Activated T-cell treated with anti-CD3 and anti-CD28 coated beads, Interleukin-2, amount 50 U/mL, for 72 hours (primary cell): Measurements from ENCODE around the gene ZNF2. TPM values are rescaled to one million over a fixed set of nuclear protein-coding genes. Genes with fewer than 3 reads are reported as not detected.

Source experiments
- ATAC-seq, 2 donors: fragments of 150-1000 bp; cut with Tn5 transposase; replicated peaks in 1 of 2; 2 replicates each; pipeline ENCODE4 v1.10.0; 2021; ENCODE audit warnings: moderate library complexity in 2 of 2, mild to moderate bottlenecking in 1 of 2
- DNase-seq, 2 donors: peaks; one replicate each; pipeline ENCODE4 v3.0.0; 2021 to 2022; ENCODE audit warnings: mixed read lengths in 1 of 2
- H3K27ac Mint-ChIP-seq: one replicate; pipeline ENCODE4 v1.8.0; 2022; ENCODE audit warnings: mild to moderate bottlenecking, moderate library complexity, mixed read lengths
- H3K27me3 Mint-ChIP-seq: one replicate; pipeline ENCODE4 v1.8.0; 2022; ENCODE audit warnings: low read depth, mixed read lengths
- H3K36me3 Mint-ChIP-seq, 2 donors: one replicate each; pipeline ENCODE4 v1.8.0; 2022; ENCODE audit warnings: mixed read lengths in 2 of 2, mild to moderate bottlenecking in 1 of 2; ENCODE audit not compliant: insufficient read depth in 2 of 2
- H3K4me1 Mint-ChIP-seq: one replicate; pipeline ENCODE4 v1.8.0; 2022; ENCODE audit warnings: low read depth, mixed read lengths
- H3K4me3 Mint-ChIP-seq, 2 donors: one replicate each; pipeline ENCODE4 v1.8.0; 2022; ENCODE audit warnings: mild to moderate bottlenecking in 2 of 2, mixed read lengths in 2 of 2, moderate library complexity in 2 of 2
- H3K9me3 Mint-ChIP-seq, 2 donors: one replicate each; pipeline ENCODE4 v1.8.0; 2022; ENCODE audit warnings: mixed read lengths in 2 of 2
- total RNA-seq, 2 donors: library from RNA; stranded (reverse); gene quantifications; one replicate each; pipeline ENCODE4 v1.2.3, GENCODE V29; 2022

The ZNF2 gene
- total RNA-seq, 2 donors from 2014 or later = 3.0 to 4.7 TPM

- no peaks in the 10 kb centered on the region for H3K27me3 Mint-ChIP-seq
- DNase-seq (no peak), ATAC-seq (no peak)
- peaks cover 61 to 88% of the 10 kb centered on the region in 2 donors for H3K36me3 Mint-ChIP-seq
- no peak overlapping the region for H3K27ac Mint-ChIP-seq
- H3K4me1 Mint-ChIP-seq = no peaks in the 10 kb centered on the region
- no peak overlapping the region for H3K4me3 Mint-ChIP-seq
- H3K9me3 Mint-ChIP-seq = peaks cover 37 to 51% of the 10 kb centered on the region in 2 donors
Measured at GRCh38 chr2:95215018-95215612, 49.5 kb downstream of the ZNF2 start.

DNA sequence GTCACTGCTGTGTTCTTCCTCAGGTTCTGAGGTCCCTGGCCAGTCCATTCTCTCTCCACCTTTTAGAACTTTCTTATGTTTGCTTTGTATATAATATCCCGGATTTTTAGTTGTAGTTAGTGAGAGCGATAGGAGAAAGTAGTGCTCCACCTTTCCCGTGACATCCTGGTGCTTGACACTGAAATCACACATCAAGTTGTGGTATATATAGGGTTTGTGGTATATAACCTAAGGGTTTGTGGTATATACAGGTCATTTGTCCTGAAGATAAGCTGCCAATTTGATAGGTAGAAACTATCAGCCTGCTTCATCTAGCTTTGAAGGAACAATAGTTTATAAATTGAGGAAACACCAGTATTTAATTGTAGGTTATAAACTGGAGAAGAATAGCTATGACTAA, 54.8 kb downstream of the ZNF2 start:
- peaks cover 33% of the 10 kb centered on the region in 2 donors for H3K9me3 Mint-ChIP-seq
- H3K4me1 Mint-ChIP-seq = no peaks in the 10 kb centered on the region
- no peak overlapping the region for H3K4me3 Mint-ChIP-seq
- DNase-seq = no peak
- no peaks in the 10 kb centered on the region for H3K27me3 Mint-ChIP-seq
- no peak overlapping the region for H3K27ac Mint-ChIP-seq
- no peak for ATAC-seq
- peaks cover 40 to 68% of the 10 kb centered on the region in 2 donors for H3K36me3 Mint-ChIP-seq

GRCh38 chr2:95225658-95226057, 60.0 kb downstream of the ZNF2 start:
- no peaks in the 10 kb centered on the region for H3K4me1 Mint-ChIP-seq
- no peak for DNase-seq
- H3K4me3 Mint-ChIP-seq = no peak overlapping the region
- no peaks in the 10 kb centered on the region for H3K27me3 Mint-ChIP-seq
- H3K27ac Mint-ChIP-seq = no peak overlapping the region
- ATAC-seq = no peak
- peaks cover 15 to 34% of the 10 kb centered on the region in 2 donors for H3K36me3 Mint-ChIP-seq
- peaks cover 14 to 16% of the 10 kb centered on the region in 2 donors for H3K9me3 Mint-ChIP-seq

- Mint-ChIP-seq H3K4me3 (no peak overlapping the region), H3K36me3 (peaks cover 6 to 10% of the 10 kb centered on the region in 2 donors), H3K4me1 (no peaks in the 10 kb centered on the region), H3K27ac (no peak overlapping the region), H3K9me3 (peaks cover 7 to 15% of the 10 kb centered on the region in 2 donors), H3K27me3 (no peaks in the 10 kb centered on the region)
- ATAC-seq = no peak
- peak; percentile 29 to 31 for DNase-seq
Measured at GRCh38 chr2:95231723-95232122, 66.1 kb downstream of the ZNF2 start.

GRCh38 chr2:95232232-95232631, 66.6 kb downstream of the ZNF2 start:
- H3K27me3 Mint-ChIP-seq = no peaks in the 10 kb centered on the region
- no peak overlapping the region for H3K27ac Mint-ChIP-seq
- peaks cover 5 to 15% of the 10 kb centered on the region in 2 donors for H3K9me3 Mint-ChIP-seq
- no peaks in the 10 kb centered on the region for H3K4me1 Mint-ChIP-seq
- DNase-seq (no peak), ATAC-seq (no peak)
- H3K36me3 Mint-ChIP-seq = peaks cover 5 to 8% of the 10 kb centered on the region in 2 donors
- no peak overlapping the region for H3K4me3 Mint-ChIP-seq

Other genes with a start within 250 kb of the ZNF2 start
- gene MAL, start 140.1 kb upstream of the ZNF2 start, total RNA-seq = 10 to 100 TPM; 92.6 to 93.8 TPM
- 10 to 100 TPM; 65.4 to 82.0 TPM for gene MRPS5, start 44.0 kb upstream of the ZNF2 start, total RNA-seq
- gene ZNF514, start 6.0 kb upstream of the ZNF2 start, total RNA-seq = 10 to 100 TPM; 12.3 to 15.3 TPM
- 1 to 10 TPM; 4.1 to 7.2 TPM for gene ZNF892, start 41.7 kb downstream of the ZNF2 start, total RNA-seq
- under 1 TPM; 0.38 to 0.39 TPM for gene PROM2, start 108.6 kb downstream of the ZNF2 start, total RNA-seq
- gene KCNIP3, start 131.5 kb downstream of the ZNF2 start, total RNA-seq = not detected
- gene FAHD2A, start 236.9 kb downstream of the ZNF2 start, total RNA-seq = 10 to 100 TPM; 35.7 to 40.6 TPM